Neural cell (in vitro differentiated cells): ENCODE data around the gene CNTN4. TPM values are rescaled to one million over a fixed set of nuclear protein-coding genes. Genes with fewer than 3 reads are reported as not detected.

Experiments
- H2AFZ ChIP-seq: fragments of 200-600, 300-800 bp; sonication (generic), shearing (Covaris generic); 2 replicates; pipeline ENCODE4 v1.6.0; 2014; ENCODE audit warnings: low read depth, mild to moderate bottlenecking, antibody characterized with exemption, low read length, moderate library complexity
- H3F3A ChIP-seq: fragments of 200-600 bp; shearing (Covaris generic); 2 replicates; pipeline ENCODE4 v1.6.1; 2016; ENCODE audit warnings: mild to moderate bottlenecking, moderate library complexity, mixed read lengths, antibody characterized with exemption, low read length; ENCODE audit not compliant: insufficient read depth, poor library complexity, severe bottlenecking
- H3K27ac ChIP-seq: fragments of 200-600, 300-800 bp; sonication (generic), shearing (Covaris generic); 2 replicates; pipeline ENCODE4 v1.5.1; 2014; ENCODE audit warnings: mild to moderate bottlenecking, low read length, moderate library complexity
- H3K27me3 ChIP-seq: fragments of 300-800, 200-600 bp; sonication (generic), shearing (Covaris generic); 2 replicates; pipeline ENCODE4 v1.6.0; 2014; ENCODE audit warnings: mild to moderate bottlenecking, low read depth, low read length, moderate library complexity; ENCODE audit not compliant: insufficient read depth
- H3K36me3 ChIP-seq: fragments of 300-800, 200-600 bp; sonication (generic), shearing (Covaris generic); 2 replicates; pipeline ENCODE4 v1.5.1; 2014; ENCODE audit warnings: mild to moderate bottlenecking, antibody characterized with exemption, low read length, moderate library complexity; ENCODE audit not compliant: insufficient read depth
- H3K4me2 ChIP-seq: fragments of 300-800, 200-600 bp; sonication (generic), shearing (Covaris generic); 2 replicates; pipeline ENCODE4 v1.6.0; 2014; ENCODE audit warnings: mild to moderate bottlenecking, low read length
- H3K4me3 ChIP-seq: fragments of 300-800, 200-600 bp; sonication (generic), shearing (Covaris generic); 2 replicates; pipeline ENCODE4 v1.5.1; 2014; ENCODE audit warnings: mild to moderate bottlenecking, low read length, moderate library complexity
- H3K79me2 ChIP-seq: fragments of 200-600 bp; shearing (Covaris generic); replicated peaks from 2 replicates; pipeline ENCODE4 v1.6.0; 2014; ENCODE audit warnings: mild to moderate bottlenecking, low read length, moderate library complexity; ENCODE audit not compliant: insufficient read depth
- H3K9ac ChIP-seq: fragments of 300-800, 200-600 bp; sonication (generic), shearing (Covaris generic); 2 replicates; pipeline ENCODE4 v1.6.1; 2016; ENCODE audit warnings: mild to moderate bottlenecking, low read length, mixed read lengths
- H3K9me2 ChIP-seq: fragments of 200-600 bp; shearing (Covaris generic); 2 replicates; pipeline ENCODE4 v1.6.1; 2016; ENCODE audit warnings: mild to moderate bottlenecking, low read length, mixed read lengths; ENCODE audit not compliant: insufficient read depth
- H3K9me3 ChIP-seq: fragments of 200-600, 300-800 bp; sonication (generic), shearing (Covaris generic); 2 replicates; pipeline ENCODE4 v1.6.1; 2016; ENCODE audit warnings: mild to moderate bottlenecking, mixed run types, low read length, moderate library complexity, mixed read lengths
- H4K20me1 ChIP-seq: fragments of 200-600 bp; shearing (Covaris generic); 2 replicates; pipeline ENCODE4 v1.6.1; 2016; ENCODE audit warnings: mild to moderate bottlenecking, mixed run types; ENCODE audit not compliant: insufficient read depth
- CTCF ChIP-seq: fragments of 450-650 bp; IDR thresholded peaks from 2 replicates; pipeline ENCODE4 v1.5.1; 2014; ENCODE audit warnings: antibody characterized with exemption, mild to moderate bottlenecking, moderate library complexity; ENCODE audit not compliant: poor library complexity, severe bottlenecking
- EP300 ChIP-seq: fragments of 450-650 bp; conservative IDR thresholded peaks from 2 replicates; pipeline ENCODE4 v1.6.1; 2014; ENCODE audit warnings: antibody characterized with exemption, mild to moderate bottlenecking, moderate library complexity; ENCODE audit not compliant: poor library complexity, severe bottlenecking
- EZH2 ChIP-seq: fragments of 200-600, 300-800 bp; shearing (Covaris generic), sonication (generic); IDR thresholded peaks from 2 replicates; pipeline ENCODE4 v1.6.1; 2014; ENCODE audit warnings: antibody characterized with exemption, low read length, borderline replicate concordance, mild to moderate bottlenecking; ENCODE audit not compliant: insufficient read depth, poor library complexity, severe bottlenecking
- MXI1 ChIP-seq: fragments of 450-650 bp; conservative IDR thresholded peaks from 2 replicates; pipeline ENCODE4 v1.6.1; 2014; ENCODE audit warnings: antibody characterized with exemption, mild to moderate bottlenecking; ENCODE audit not compliant: poor library complexity, severe bottlenecking
- POLR2AphosphoS5 ChIP-seq: IDR thresholded peaks from 2 replicates; pipeline ENCODE4 v1.6.1; 2012
- RAD21 ChIP-seq: fragments of 450-650 bp; conservative IDR thresholded peaks from 2 replicates; pipeline ENCODE4 v1.6.1; 2014; ENCODE audit warnings: antibody characterized with exemption, mild to moderate bottlenecking, moderate library complexity
- REST ChIP-seq: IDR thresholded peaks from 2 replicates; pipeline ENCODE4 v1.6.1; 2012; ENCODE audit warnings: borderline replicate concordance
- SMC3 ChIP-seq: fragments of 450-650 bp; conservative IDR thresholded peaks from 2 replicates; pipeline ENCODE4 v1.6.1; 2014; ENCODE audit warnings: antibody characterized with exemption, mild to moderate bottlenecking, moderate library complexity; ENCODE audit not compliant: poor library complexity
- TAF1 ChIP-seq: IDR thresholded peaks from 2 replicates; pipeline ENCODE4 v1.6.1; 2012; ENCODE audit warnings: low read depth
- polyA plus RNA-seq: library from polyadenylated mRNA; depleted of rRNA; stranded (reverse); fragments of >200 nt; gene quantifications from 2 replicates; pipeline ENCODE4 v1.2.3, GENCODE V29; 2014

CNTN4 gene
- polyA plus RNA-seq, 1 donor from 2014 or later: 10.6 TPM

GRCh38 chr3:2938711-2939110 is 840.0 kb downstream of the CNTN4 start:
- Histone ChIP-seq H3K27me3 (no peaks in the 10 kb centered on the region), H3K4me2 (no peak overlapping the region), H3K9me2 (no peaks in the 10 kb centered on the region), H2AFZ (no peak overlapping the region), H3K36me3 (no peaks in the 10 kb centered on the region), H3K9me3 (no peaks in the 10 kb centered on the region), H3K27ac (no peak overlapping the region), H3K4me3 (no peak overlapping the region), H3K79me2 (no peaks in the 10 kb centered on the region), H3K9ac (no peak overlapping the region), H3F3A (no peaks in the 10 kb centered on the region), H4K20me1 (no peaks in the 10 kb centered on the region)
- TF ChIP-seq REST: no peak
- no peak for TF ChIP-seq SMC3
- no peak for TF ChIP-seq POLR2AphosphoS5
- no peak for TF ChIP-seq EZH2
- TF ChIP-seq RAD21: no peak
- TF ChIP-seq EP300: no peak
- no peak for TF ChIP-seq TAF1
- TF ChIP-seq CTCF: no peak
- no peak for TF ChIP-seq MXI1

GRCh38 chr3:2940062-2940461 is 841.4 kb downstream of the CNTN4 start:
- Histone ChIP-seq H3K4me2 (no peak overlapping the region), H3K4me3 (no peak overlapping the region), H3K9ac (no peak overlapping the region), H2AFZ (no peak overlapping the region), H3K27ac (no peak overlapping the region), H3K9me3 (no peaks in the 10 kb centered on the region), H3K27me3 (no peaks in the 10 kb centered on the region), H3F3A (no peaks in the 10 kb centered on the region), H4K20me1 (no peaks in the 10 kb centered on the region), H3K9me2 (no peaks in the 10 kb centered on the region), H3K79me2 (no peaks in the 10 kb centered on the region), H3K36me3 (no peaks in the 10 kb centered on the region)
- TF ChIP-seq MXI1: no peak
- no peak for TF ChIP-seq POLR2AphosphoS5
- TF ChIP-seq EZH2: no peak
- TF ChIP-seq REST: no peak
- TF ChIP-seq SMC3: no peak
- TF ChIP-seq RAD21: no peak
- no peak for TF ChIP-seq EP300
- no peak for TF ChIP-seq TAF1
- TF ChIP-seq CTCF: no peak
